SK-N-SH treated with all-trans-retinoic acid at 6 μM for 48 hours (cell line): Measurements from ENCODE around the gene CNN2.

Source experiments
- RARB ChIP-seq: fragments of 250-450 bp; sonication (Bioruptor Pico); IDR thresholded peaks from 2 replicates; pipeline ENCODE4 v1.8.0; 2021; ENCODE audit warnings: mild to moderate bottlenecking, moderate library complexity
- TOX ChIP-seq: fragments of 250-450 bp; sonication (Bioruptor Pico); IDR thresholded peaks from 2 replicates; pipeline ENCODE4 v1.8.0; 2021; ENCODE audit warnings: mild to moderate bottlenecking, moderate library complexity, borderline replicate concordance
- TF ChIP-seq, protein P1 (sequence below): fragments of 250-450 bp; sonication (Bioruptor Pico); IDR thresholded peaks from 2 replicates; pipeline ENCODE4 v1.8.0; 2020; ENCODE audit warnings: mild to moderate bottlenecking, moderate library complexity, borderline replicate concordance

DNA sequence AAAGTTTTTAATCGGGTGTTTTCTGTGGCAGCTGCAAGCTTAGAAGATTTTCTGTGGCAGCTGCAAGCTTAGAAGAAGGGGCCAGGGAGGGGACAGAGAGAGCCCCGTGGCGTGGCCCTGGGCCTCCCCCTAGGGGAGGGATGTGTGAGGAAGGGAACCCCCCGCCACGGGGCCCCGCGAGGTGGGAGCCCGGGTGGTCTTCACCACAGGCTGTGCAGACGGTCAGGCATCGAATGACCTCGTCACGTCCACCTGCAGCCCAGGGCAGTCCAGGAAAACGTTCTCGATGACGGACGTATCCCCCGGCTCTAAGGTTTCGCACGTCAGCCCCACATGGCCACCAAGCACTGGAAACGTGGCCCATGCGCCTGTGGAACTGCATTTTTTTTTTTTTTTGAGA lies 60.2 kb downstream of the CNN2 start:
- TF ChIP-seq TOX (CRISPR knock-in tag) = no peak
- TF ChIP-seq RARB = no peak
- TF ChIP-seq, protein P1, sequence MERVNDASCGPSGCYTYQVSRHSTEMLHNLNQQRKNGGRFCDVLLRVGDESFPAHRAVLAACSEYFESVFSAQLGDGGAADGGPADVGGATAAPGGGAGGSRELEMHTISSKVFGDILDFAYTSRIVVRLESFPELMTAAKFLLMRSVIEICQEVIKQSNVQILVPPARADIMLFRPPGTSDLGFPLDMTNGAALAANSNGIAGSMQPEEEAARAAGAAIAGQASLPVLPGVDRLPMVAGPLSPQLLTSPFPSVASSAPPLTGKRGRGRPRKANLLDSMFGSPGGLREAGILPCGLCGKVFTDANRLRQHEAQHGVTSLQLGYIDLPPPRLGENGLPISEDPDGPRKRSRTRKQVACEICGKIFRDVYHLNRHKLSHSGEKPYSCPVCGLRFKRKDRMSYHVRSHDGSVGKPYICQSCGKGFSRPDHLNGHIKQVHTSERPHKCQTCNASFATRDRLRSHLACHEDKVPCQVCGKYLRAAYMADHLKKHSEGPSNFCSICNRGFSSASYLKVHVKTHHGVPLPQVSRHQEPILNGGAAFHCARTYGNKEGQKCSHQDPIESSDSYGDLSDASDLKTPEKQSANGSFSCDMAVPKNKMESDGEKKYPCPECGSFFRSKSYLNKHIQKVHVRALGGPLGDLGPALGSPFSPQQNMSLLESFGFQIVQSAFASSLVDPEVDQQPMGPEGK (CRISPR knock-in tag) = no peak
